Suppressor macrophage treated with lipopolysaccharide for 1 hour (primary cell): Measurements from ENCODE around the gene GPR137.

Experiments used
- DNase-seq, 3 donors: peaks; one replicate each; pipeline ENCODE4 v3.0.0-alpha.2; 2020 to 2022

Gene GPR137

GRCh38 chr11:64249563-64250414 lies 35.9 kb upstream of the GPR137 start:
- DNase-seq: no peak

- no peak for DNase-seq
These were observed 35.1 kb upstream of the GPR137 start for GRCh38 chr11:64250415-64251015.

GRCh38 chr11:64251016-64251752 lies 34.5 kb upstream of the GPR137 start, which contains the start of gene PLCB3:
Gene PLCB3 (plus strand): TSS chr11:64251530. CDS start chr11:64251650, 120 bp downstream.
- DNase-seq: peak; percentile 70 to 93 (median 83)

- no peak for DNase-seq
These were observed 34.0 kb upstream of the GPR137 start for GRCh38 chr11:64251753-64252002.

DNA sequence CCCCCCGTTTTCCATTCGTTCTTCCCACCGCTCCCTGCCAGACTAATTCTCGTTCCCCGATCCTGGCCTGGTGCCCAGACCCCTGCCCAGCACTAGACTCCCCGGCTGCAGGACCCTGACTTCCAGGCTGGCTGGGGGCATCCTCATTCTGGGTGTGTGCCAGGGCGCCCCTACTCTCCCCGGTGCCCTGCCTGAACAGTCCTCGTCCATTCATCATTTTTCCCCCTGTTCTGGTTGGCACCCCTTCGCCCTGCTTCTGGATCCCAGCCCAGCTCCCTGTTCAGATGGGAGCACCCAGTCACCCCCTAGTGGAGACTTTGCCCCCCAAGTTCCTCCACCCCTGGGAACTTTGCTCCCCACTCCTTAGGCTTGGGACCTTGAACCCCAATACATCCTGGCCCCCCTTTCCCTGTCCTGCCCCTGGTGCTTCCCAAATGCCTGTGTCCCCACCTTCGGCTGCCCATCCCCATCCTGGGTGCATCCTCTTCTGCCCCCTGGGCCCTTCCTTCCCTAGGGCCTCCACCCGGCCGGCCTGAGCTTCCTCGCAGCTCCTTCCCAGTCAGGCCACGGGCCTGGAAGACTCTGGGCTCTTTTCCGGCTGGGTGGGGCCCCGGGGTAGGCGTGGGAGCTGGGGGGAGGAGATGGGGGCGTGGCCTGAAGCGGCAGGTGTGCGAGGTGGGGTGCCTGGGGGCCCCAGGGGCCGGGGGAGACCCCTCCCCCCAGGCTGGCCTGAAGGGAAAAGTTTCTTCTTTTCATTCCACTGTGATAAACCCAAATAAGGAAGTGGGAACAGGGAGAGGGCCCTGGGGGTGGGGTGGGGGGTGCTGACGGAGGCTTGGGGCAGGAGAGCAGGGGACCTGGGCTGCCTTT lies 33.4 kb upstream of the GPR137 start:
- peak; percentile 57 to 82 (median 62) for DNase-seq

GRCh38 chr11:64253043-64253442 lies 32.6 kb upstream of the GPR137 start:
- DNase-seq: no peak

GRCh38 chr11:64253481-64253880 lies 32.2 kb upstream of the GPR137 start:
- DNase-seq: no peak

GRCh38 chr11:64254326-64254725 lies 31.3 kb upstream of the GPR137 start:
- no peak for DNase-seq

DNA sequence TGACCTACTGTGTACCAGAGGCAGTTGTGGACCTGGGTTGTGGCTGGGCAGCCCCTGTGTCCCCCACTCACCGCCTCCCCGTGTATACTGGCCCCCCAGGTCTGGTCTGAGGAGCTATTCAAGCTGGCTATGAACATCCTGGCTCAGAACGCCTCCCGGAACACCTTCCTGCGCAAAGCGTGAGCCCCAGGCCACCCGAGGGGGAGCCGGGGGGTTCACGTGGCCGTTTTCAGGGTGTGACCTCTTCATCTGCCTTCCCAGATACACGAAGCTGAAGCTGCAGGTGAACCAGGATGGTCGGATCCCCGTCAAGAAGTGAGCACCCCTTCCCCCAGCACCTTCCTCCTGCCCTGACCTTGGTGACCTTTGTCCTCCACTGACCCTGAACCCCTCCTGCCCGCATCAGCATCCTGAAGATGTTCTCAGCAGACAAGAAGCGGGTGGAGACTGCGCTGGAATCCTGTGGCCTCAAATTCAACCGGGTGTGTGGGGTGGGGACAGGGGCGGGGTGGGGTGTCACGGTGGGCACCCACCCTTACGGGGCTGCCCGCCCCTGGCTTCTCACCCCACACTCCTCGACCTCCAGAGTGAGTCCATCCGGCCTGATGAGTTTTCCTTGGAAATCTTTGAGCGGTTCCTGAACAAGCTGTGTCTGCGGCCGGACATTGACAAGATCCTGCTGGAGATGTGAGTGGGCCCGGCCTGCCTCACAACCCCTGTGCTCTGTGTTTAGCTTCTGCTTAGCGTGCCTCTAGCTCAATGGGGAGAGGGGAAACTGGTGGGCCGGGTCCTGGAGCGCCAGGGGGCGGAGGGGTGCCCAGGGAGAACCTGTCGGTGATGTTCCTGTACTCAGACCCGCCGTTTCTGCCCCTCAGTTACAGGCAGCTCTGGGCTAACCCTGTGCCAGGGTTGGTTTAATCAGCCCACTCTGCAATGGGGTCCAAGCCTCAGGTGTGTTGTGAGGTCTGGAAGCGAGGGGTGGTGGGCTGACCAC lies 30.2 kb upstream of the GPR137 start:
- DNase-seq: no peak

DNA sequence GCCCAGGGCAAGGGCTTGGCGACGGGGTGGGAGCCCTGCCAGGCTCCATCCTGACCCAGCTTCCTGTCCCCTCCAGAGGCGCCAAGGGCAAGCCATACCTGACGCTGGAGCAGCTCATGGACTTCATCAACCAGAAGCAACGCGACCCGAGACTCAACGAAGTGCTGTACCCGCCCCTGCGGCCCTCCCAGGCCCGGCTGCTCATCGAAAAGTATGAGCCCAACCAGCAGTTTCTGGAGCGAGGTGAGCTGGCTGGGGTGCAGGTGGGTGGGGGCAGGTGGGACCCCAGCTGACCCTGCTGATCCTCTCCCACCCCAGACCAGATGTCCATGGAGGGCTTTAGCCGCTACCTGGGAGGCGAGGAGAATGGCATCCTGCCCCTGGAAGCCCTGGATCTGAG lies 29.3 kb upstream of the GPR137 start:
- no peak for DNase-seq

DNA sequence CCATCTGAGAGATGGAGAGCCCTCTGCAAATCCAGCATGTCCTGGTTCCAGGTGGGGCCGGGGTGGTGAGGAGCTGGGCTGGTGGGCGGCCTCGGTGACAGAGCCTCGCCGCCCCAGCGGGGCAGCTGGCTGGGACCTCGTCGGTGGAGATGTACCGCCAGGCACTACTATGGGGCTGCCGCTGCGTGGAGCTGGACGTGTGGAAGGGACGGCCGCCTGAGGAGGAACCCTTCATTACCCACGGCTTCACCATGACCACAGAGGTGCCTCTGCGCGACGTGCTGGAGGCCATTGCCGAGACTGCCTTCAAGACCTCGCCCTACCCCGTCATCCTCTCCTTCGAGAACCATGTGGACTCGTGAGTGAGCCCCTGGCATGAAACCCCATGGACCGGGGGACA lies 27.3 kb upstream of the GPR137 start:
- no peak for DNase-seq

DNA sequence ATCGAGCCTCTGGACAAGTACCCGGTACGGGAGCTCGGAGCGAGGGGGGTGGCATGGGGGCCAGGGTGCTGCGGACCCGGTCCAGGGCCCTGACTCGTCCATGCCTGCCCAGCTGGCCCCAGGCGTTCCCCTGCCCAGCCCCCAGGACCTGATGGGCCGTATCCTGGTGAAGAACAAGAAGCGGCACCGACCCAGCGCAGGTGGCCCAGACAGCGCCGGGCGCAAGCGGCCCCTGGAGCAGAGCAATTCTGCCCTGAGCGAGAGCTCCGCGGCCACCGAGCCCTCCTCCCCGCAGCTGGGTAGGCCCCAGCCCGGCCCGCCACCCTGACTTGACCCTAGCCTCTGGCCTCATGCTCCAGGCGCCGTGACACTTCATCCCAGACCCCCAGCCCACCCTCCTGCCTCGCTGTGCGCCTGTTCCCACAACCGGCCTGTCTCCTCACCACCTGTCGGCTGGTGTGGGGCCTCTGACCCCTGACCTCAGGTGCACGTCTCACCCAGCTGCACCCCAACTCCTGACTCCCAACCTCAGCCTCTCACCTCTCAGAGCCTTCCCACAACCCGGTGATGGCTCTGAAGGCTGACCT lies 26.6 kb upstream of the GPR137 start:
- no peak for DNase-seq

- DNase-seq: peak; percentile 73 to 86 (median 84)
These were observed 26.0 kb upstream of the GPR137 start for GRCh38 chr11:64259533-64260067.

GRCh38 chr11:64260147-64260708 lies 25.4 kb upstream of the GPR137 start:
- DNase-seq: peak; percentile 53 to 69 (median 63)

DNA sequence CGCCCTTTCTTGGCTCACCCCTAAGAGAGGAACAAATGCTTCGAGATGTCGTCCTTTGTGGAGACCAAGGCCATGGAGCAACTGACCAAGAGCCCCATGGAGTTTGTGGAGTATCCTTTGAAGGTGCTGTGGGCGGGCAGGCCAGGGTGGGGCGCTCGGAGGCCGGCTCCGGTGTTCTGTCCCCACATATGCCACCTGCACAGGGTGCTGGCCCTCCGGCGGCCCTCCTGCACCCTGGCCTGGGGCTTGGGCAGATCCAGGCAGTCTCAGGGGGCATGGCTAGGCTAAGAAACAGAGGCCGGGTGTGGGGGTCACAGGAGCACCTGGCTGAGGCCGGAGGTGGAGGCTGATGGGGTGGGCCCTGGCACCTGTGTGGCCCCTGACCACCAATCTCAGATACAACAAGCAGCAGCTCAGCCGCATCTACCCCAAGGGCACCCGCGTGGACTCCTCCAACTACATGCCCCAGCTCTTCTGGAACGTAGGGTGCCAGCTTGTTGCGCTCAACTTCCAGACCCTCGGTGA lies 24.0 kb upstream of the GPR137 start:
- no peak for DNase-seq

- no peak for DNase-seq
These were observed 23.2 kb upstream of the GPR137 start for GRCh38 chr11:64262271-64263002.

DNA sequence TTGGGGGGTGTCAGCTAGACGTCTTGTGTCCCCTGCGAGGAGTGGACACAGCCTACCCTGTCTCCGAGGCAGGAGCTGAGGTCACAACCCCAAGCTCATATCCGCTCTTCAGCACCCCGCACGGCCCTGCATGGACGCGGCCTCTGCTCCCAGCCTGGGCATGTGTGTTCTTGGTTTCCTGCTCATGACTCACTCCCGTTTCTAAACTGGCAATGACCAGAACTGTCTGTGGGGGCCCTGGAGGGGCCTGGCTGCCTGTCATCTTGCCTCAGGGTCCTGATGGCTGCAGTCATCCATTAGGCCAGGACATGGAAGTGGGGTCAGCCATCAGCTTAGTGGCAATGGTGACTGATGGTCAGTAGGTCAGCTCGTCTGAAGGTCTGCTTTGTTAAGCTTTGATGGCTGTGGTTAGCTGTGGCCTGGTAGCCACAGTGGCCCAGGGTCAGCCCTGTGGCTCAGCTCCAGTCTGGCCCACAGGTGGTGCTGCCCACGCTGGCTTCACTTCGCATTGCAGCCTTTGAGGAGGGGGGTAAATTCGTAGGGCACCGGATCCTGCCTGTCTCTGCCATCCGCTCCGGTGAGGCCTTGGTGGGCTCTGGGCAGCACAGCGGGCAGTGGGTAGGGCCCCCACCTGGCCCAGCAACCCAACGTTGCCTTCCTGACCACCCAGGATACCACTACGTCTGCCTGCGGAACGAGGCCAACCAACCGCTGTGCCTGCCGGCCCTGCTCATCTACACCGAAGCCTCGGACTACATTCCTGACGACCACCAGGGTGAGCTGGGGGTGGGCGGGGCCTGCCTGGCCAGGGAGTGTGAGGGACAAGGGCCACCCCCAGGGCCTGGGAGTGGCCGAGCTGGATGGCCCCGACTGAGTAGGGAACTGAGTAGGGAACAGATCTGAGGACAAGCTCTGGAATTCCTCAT lies 22.4 kb upstream of the GPR137 start:
- DNase-seq: no peak

DNA sequence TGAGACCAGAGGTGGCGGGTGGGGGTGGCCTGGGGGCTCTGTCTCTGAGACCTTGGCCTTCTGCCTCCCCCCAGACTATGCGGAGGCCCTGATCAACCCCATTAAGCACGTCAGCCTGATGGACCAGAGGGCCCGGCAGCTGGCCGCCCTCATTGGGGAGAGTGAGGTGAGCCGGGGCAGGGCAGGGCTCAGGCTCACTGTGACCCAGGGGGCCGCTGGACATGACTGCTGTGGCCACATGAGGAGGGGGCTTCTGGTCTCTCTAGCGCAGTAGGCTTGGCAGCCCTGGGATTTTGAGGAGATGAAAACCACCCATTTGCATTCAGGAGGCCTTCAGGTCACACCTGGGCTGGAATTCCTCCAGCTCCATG lies 21.7 kb upstream of the GPR137 start:
- no peak for DNase-seq
